Activated naive CD4-positive, alpha-beta T cell treated with anti-CD3 and anti-CD28 coated beads, Interleukin-2, amount 50 U/mL, for 24 hours (primary cell): ENCODE data around the gene EIF3D.

Experiments used
- H3K27ac Mint-ChIP-seq: one replicate; pipeline ENCODE4 v1.8.0; 2021; ENCODE audit warnings: mild to moderate bottlenecking, mixed read lengths
- H3K27me3 Mint-ChIP-seq: one replicate; pipeline ENCODE4 v1.8.0; 2021; ENCODE audit warnings: mixed read lengths
- H3K36me3 Mint-ChIP-seq: one replicate; pipeline ENCODE4 v1.8.0; 2021; ENCODE audit warnings: mixed read lengths
- H3K4me1 Mint-ChIP-seq: one replicate; pipeline ENCODE4 v1.8.0; 2021; ENCODE audit warnings: mixed read lengths
- H3K4me3 Mint-ChIP-seq: one replicate; pipeline ENCODE4 v1.8.0; 2021; ENCODE audit warnings: mild to moderate bottlenecking, mixed read lengths
- H3K9me3 Mint-ChIP-seq: one replicate; pipeline ENCODE4 v1.8.0; 2021; ENCODE audit warnings: mixed read lengths

Gene EIF3D

GRCh38 chr22:36467042-36467810, 61.7 kb downstream of the EIF3D start:
- H3K36me3 Mint-ChIP-seq = no peaks in the 10 kb centered on the region
- no peaks in the 10 kb centered on the region for H3K9me3 Mint-ChIP-seq
- H3K27me3 Mint-ChIP-seq = no peaks in the 10 kb centered on the region
- H3K4me1 Mint-ChIP-seq = peaks cover 20% of the 10 kb centered on the region
- H3K27ac Mint-ChIP-seq = peak overlapping the region; percentile 91
- peak overlapping the region; percentile 26 for H3K4me3 Mint-ChIP-seq

DNA sequence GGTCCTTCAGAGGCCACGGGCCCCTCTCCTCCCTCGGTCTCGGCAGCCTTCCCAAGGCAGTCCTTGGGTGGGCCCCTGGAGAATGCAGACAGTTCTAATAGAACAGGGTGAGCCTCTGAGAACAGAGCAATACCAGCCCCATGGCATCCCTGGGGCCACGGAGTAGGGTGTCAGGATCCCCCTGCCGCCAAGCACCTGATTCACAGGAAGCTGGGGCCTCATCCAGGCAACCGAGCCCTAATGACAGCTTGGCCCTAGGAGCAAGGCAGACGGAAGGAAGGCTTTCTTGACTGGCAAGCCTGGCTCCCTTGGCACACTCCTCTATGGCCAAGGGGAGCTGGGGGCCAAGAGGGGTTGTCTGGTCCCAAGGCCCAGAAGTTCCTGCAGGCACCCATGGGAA, 62.7 kb downstream of the EIF3D start:
- H3K27me3 Mint-ChIP-seq = no peaks in the 10 kb centered on the region
- no peak overlapping the region for H3K4me3 Mint-ChIP-seq
- H3K36me3 Mint-ChIP-seq = no peaks in the 10 kb centered on the region
- peaks cover 21% of the 10 kb centered on the region for H3K4me1 Mint-ChIP-seq
- H3K9me3 Mint-ChIP-seq = no peaks in the 10 kb centered on the region
- H3K27ac Mint-ChIP-seq = peak overlapping the region; percentile 62

DNA sequence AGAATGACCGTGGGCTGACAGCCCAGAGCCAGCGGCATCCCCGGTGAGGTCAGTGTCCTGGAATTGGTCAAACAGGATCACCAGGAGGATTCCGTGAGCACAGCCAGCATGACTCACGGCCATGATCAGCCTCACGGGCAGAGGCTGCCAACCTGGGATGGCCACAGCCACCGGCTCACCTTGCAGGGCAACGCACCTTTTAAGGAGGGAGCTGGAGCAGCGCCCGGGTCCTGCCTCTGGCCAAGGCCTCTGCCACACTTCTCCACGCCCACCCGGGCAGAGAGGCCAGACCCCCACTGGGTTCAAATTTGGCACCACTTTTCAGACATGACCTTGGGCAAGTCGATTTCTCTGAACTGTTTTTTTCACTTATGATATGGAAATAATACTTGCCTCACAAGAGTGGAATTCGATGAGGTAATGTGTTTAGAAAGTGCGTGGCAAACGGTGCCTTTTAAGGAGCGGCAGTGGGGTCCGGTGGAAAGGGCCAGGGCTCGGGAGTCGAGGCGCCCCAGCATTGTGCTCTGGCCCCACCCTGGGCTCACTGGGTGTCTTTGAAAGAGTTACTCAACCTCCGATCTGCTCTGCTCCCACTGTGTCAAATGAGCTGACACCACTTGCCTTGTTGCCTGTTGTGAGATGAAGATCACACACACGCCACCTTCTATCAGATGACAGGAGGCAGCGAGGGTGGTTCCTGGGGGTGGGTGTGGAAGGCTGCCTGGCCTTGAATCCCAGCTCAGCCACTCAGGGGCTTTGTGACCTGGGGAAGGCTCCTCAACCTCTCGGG, 63.5 kb downstream of the EIF3D start:
- peaks cover 19% of the 10 kb centered on the region for H3K4me1 Mint-ChIP-seq
- H3K4me3 Mint-ChIP-seq = no peak overlapping the region
- no peaks in the 10 kb centered on the region for H3K36me3 Mint-ChIP-seq
- no peak overlapping the region for H3K27ac Mint-ChIP-seq
- H3K27me3 Mint-ChIP-seq = no peaks in the 10 kb centered on the region
- no peaks in the 10 kb centered on the region for H3K9me3 Mint-ChIP-seq

GRCh38 chr22:36464715-36465231, 64.2 kb downstream of the EIF3D start:
- Mint-ChIP-seq H3K9me3 (no peaks in the 10 kb centered on the region), H3K4me3 (no peak overlapping the region), H3K27me3 (no peaks in the 10 kb centered on the region), H3K4me1 (peaks cover 12% of the 10 kb centered on the region), H3K27ac (no peak overlapping the region), H3K36me3 (no peaks in the 10 kb centered on the region)

DNA sequence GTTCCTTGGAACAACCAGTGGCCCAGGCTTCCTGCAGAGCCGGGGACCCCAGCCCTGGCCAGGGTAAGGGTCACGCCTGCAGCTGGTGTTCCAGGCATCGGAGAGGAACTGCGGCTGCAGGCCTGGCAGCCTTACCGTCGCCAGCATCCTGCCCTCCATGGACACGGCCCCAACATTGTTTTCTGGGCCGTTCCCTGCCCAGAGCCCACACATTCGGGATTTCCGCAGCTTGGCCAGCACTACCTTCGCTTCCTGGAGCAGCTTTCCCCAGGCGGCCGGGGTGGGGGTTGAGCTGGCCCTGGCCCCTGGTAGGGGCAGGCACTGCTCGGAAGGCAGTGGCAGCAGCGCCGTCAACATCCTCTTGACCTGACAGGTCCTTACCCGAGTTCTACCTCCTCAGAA, 65.2 kb downstream of the EIF3D start:
- H3K27ac Mint-ChIP-seq = no peak overlapping the region
- H3K9me3 Mint-ChIP-seq = no peaks in the 10 kb centered on the region
- no peaks in the 10 kb centered on the region for H3K36me3 Mint-ChIP-seq
- H3K4me3 Mint-ChIP-seq = no peak overlapping the region
- H3K4me1 Mint-ChIP-seq = peaks cover 12% of the 10 kb centered on the region
- H3K27me3 Mint-ChIP-seq = no peaks in the 10 kb centered on the region

GRCh38 chr22:36461665-36462649, 67.0 kb downstream of the EIF3D start:
- Mint-ChIP-seq H3K9me3 (no peaks in the 10 kb centered on the region), H3K4me3 (no peak overlapping the region), H3K4me1 (peaks cover 7% of the 10 kb centered on the region), H3K27me3 (no peaks in the 10 kb centered on the region), H3K27ac (no peak overlapping the region), H3K36me3 (no peaks in the 10 kb centered on the region)
